ENCODE data around the gene CCDC149.

The CCDC149 gene

GRCh38 chr4:24772061-24772705 lies 140.7 kb downstream of the CCDC149 start:
- no peak for DNase-seq

GRCh38 chr4:24771241-24771640 lies 141.6 kb downstream of the CCDC149 start:
- no peak for DNase-seq

- DNase-seq: no peak
Observed at GRCh38 chr4:24770667-24771066, 142.2 kb downstream of the CCDC149 start.

- peak; percentile 33 for DNase-seq
Observed at GRCh38 chr4:24770032-24770584, 142.7 kb downstream of the CCDC149 start.

DNA sequence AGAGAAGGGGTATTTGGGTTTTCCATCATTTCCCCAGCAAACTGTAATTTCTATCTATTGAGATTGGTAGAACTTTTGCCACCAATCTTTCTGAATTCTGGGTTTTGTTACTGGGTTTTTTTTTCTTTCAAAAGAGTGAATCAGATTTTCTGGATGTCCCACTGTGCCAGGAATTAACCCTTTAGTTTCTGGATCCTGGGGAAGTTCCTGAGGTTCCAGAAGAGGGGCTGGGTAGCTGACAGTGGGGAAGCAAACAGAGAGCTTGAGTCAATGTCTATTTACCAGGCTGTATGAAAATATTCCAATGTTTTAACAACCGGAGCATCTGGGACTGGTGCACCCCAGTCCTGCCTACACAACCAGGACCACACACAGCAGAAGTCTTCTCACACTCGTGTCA lies 143.3 kb downstream of the CCDC149 start:
- no peak for DNase-seq

DNA sequence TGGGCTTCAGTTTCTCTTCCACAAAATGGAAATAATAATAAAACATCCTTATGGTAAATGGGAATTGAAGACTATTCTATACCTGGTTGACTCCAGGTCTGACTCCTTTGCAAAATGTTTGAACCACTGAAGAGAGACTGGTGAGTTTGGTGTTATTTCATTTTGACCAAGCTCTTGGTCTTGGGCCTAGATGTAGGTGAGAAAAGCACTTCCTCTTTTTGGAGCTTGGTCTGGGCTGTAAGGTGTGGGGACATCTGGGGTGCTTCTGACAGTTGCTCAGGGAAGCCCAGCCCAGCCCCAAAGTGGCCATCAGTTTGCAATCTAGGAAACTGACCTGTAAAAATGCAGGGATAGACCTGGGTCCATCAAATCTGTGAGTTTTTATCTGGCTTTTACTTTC lies 144.2 kb downstream of the CCDC149 start:
- no peak for DNase-seq

GRCh38 chr4:24768006-24768405 lies 144.8 kb downstream of the CCDC149 start:
- DNase-seq: no peak

GRCh38 chr4:24765376-24765988 lies 147.4 kb downstream of the CCDC149 start:
- DNase-seq: no peak

DNA sequence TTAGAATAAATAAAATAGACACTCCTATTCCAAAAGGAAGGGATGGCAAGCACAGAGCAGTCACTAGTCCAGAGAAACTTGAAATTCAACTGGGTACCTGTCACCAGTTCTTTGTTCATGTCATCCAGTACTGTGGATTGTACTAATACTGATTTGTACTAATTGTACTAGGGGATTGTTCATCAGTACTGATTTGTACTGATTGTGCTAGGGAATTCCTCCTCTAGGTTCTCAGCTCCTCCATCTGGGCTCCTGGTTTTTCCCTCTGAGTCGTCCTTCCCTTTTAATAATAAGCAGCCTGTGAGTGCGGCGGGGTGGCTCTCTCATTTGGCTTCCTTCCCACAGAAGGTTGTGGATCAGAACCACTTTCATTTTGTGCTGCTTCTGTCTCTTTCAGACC lies 148.5 kb downstream of the CCDC149 start:
- no peak for DNase-seq

DNA sequence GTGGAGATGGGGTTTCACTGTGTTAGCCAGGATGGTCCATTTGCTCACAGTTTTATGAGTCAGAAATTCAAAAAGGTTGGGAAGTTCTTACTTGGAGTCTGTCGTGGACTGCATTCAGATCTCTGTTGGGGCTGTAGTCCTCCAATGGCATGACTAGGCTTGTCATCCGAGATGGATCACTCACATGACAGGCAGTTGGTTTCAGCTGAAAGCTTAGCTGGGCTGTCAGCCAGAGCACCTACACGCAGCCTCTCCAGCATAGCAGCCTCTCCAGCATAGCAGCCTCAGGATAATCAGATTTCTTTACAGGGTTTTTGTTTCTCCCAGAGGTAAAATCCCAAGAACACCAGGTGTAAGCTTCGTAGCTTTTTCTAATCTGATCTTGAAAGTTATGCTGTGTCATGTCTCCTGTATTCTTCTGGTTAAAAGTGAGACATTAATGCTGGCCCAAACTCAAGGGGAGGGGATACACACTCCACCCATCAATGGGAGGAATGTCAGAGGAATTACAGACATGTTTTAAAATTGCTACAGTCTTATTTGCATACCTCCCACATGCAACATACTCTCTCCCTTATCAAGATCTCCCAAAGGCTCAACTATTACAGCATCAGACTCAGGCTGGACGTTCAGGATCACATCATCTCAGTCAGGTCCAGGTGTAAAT lies 149.1 kb downstream of the CCDC149 start:
- DNase-seq: peak; percentile 80

Data from NCI-H226 (cell line).